Neuronal stem cell (in vitro differentiated cells): ENCODE results near the gene ADAMTS18.
"Not testable (repeated sequence)": the region's sequence is repeated elsewhere in the genome, so short reads cannot be mapped to it uniquely, and the experiment has no call there.

Source experiments
- DNase-seq: peaks from one replicate; pipeline ENCODE4 v3.0.0-alpha.2; 2013; ENCODE audit warnings: low spot score
- H2AFZ ChIP-seq: one replicate; pipeline ENCODE4 v1.6.1; 2013; ENCODE audit warnings: mild to moderate bottlenecking, low read length, inconsistent platforms
- H2AK5ac ChIP-seq: 2 replicates; pipeline ENCODE4 v1.6.1; 2013; ENCODE audit warnings: low read depth, mild to moderate bottlenecking, inconsistent platforms, low read length, moderate library complexity, mixed read lengths
- H2BK120ac ChIP-seq: 2 replicates; pipeline ENCODE4 v1.6.1; 2013; ENCODE audit warnings: low read depth, mild to moderate bottlenecking, inconsistent platforms, low read length, moderate library complexity, mixed read lengths
- H2BK12ac ChIP-seq: one replicate; pipeline ENCODE4 v1.6.1; 2013; ENCODE audit warnings: low read length, inconsistent platforms
- H2BK15ac ChIP-seq: 2 replicates; pipeline ENCODE4 v1.6.1; 2013; ENCODE audit warnings: mild to moderate bottlenecking, low read length, inconsistent platforms, mixed read lengths
- H2BK5ac ChIP-seq: one replicate; pipeline ENCODE4 v1.6.1; 2013; ENCODE audit warnings: inconsistent platforms, mild to moderate bottlenecking, low read length, moderate library complexity
- H3K14ac ChIP-seq: one replicate; pipeline ENCODE4 v1.6.1; 2013; ENCODE audit warnings: low read length, inconsistent platforms
- H3K18ac ChIP-seq: 2 replicates; pipeline ENCODE4 v1.6.1; 2013; ENCODE audit warnings: low read length, inconsistent platforms
- H3K23ac ChIP-seq: 2 replicates; pipeline ENCODE4 v1.6.1; 2013; ENCODE audit warnings: low read depth, mild to moderate bottlenecking, mixed read lengths, low read length, inconsistent platforms; ENCODE audit not compliant: poor library complexity
- H3K27ac ChIP-seq: replicated peaks from 3 replicates; pipeline ENCODE4 v1.5.1; 2013; ENCODE audit warnings: low read length, inconsistent platforms
- H3K27me3 ChIP-seq, 3 experiments: 2 replicates each; pipeline ENCODE4 v1.6.1; 2013; ENCODE audit warnings: low read length in 3 of 3, mild to moderate bottlenecking in 2 of 3, inconsistent platforms in 1 of 3, low read depth in 1 of 3, mixed read lengths in 1 of 3, moderate library complexity in 1 of 3; ENCODE audit not compliant: control insufficient read depth in 3 of 3, insufficient read depth in 3 of 3
- H3K36me3 ChIP-seq, 2 donors: replicated peaks in 1 of 2; 2 replicates each; pipeline ENCODE4 v1.6.1; 2013; ENCODE audit warnings: low read length in 2 of 2; ENCODE audit not compliant: control insufficient read depth in 2 of 2, insufficient read depth in 2 of 2
- H3K4ac ChIP-seq: 2 replicates; pipeline ENCODE4 v1.6.1; 2013; ENCODE audit warnings: inconsistent platforms, mild to moderate bottlenecking, low read length, moderate library complexity
- H3K4me1 ChIP-seq, 2 donors: 1 replicate in 1 of 2; 2 replicates in 1 of 2; pipeline ENCODE4 v1.6.1; 2013; ENCODE audit warnings: low read length in 2 of 2, low read depth in 1 of 2; ENCODE audit not compliant: control insufficient read depth in 2 of 2, insufficient read depth in 1 of 2
- H3K4me2 ChIP-seq: one replicate; pipeline ENCODE4 v1.6.1; 2013; ENCODE audit warnings: mild to moderate bottlenecking, low read length, inconsistent platforms; ENCODE audit not compliant: insufficient read depth, poor library complexity, severe bottlenecking
- H3K4me3 ChIP-seq, 2 donors: 2 replicates each; pipeline ENCODE4 v1.5.1; 2013; ENCODE audit warnings: low read length in 2 of 2, mild to moderate bottlenecking in 2 of 2, inconsistent platforms in 1 of 2, moderate library complexity in 1 of 2
- H3K79me1 ChIP-seq: one replicate; pipeline ENCODE4 v1.6.1; 2013; ENCODE audit warnings: low read depth, mild to moderate bottlenecking, inconsistent platforms, low read length, moderate library complexity
- H3K9ac ChIP-seq: one replicate; pipeline ENCODE4 v1.6.1; 2013; ENCODE audit warnings: mild to moderate bottlenecking, low read depth, low read length, inconsistent platforms; ENCODE audit not compliant: poor library complexity
- H3K9me3 ChIP-seq, 2 donors: replicated peaks in 1 of 2; 2 replicates each; pipeline versions ENCODE3 to v1.6.1; 2013; ENCODE audit warnings: low read length in 2 of 2, mild to moderate bottlenecking in 2 of 2, inconsistent platforms in 1 of 2, low read depth in 1 of 2, mixed read lengths in 1 of 2, moderate library complexity in 1 of 2; ENCODE audit not compliant: control insufficient read depth in 2 of 2, insufficient read depth in 1 of 2
- H4K8ac ChIP-seq: one replicate; pipeline ENCODE4 v1.6.1; 2013; ENCODE audit warnings: low read depth, mild to moderate bottlenecking, inconsistent platforms, low read length, moderate library complexity
- H4K91ac ChIP-seq: one replicate; pipeline ENCODE4 v1.6.1; 2013; ENCODE audit warnings: low read length, low read depth, mild to moderate bottlenecking, inconsistent platforms; ENCODE audit not compliant: poor library complexity
- WGBS, 2 donors: extraction: QIAGEN DNeasy Blood & Tissue Kit; methylation state at CpG; one replicate each; pipeline ENCODE4 v1.1.7; 2013; ENCODE audit warnings: missing lambda C conversion rate in 2 of 2, mixed read lengths in 1 of 2; ENCODE audit not compliant: insufficient read length in 2 of 2, insufficient replicate concordance in 1 of 2; ENCODE audit errors: extremely low coverage in 2 of 2; 5-methylcytosine and 5-hydroxymethylcytosine counted together

The ADAMTS18 gene

DNA sequence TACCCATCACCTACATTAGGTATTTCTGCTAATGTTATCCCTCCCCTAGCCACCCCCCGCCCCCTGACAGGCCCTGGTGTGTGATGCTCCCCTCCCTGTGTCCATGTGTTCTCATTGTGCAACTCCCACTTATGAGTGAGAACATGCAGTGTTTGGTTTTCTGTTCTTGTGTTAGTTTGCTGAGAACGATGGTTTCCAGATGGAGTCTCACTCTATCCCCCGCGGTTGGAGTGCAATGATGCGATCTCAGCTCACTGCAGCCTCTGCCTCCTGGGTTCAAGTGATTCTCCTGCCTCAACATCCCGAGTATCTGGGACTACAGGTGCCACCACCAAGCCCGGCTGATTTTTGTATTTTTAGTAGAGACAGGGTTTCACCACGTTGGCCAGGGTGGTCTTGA lies 155.5 kb downstream of the ADAMTS18 start:
- not testable (repeated sequence) for H3K9me3 ChIP-seq, H2BK120ac ChIP-seq, H2AFZ ChIP-seq, H2BK5ac ChIP-seq, H3K9ac ChIP-seq, H2AK5ac ChIP-seq, H4K8ac ChIP-seq, H3K4me2 ChIP-seq, H3K18ac ChIP-seq, H3K4me3 ChIP-seq, H3K4me1 ChIP-seq, H3K36me3 ChIP-seq, H3K79me1 ChIP-seq, H3K27ac ChIP-seq, H3K4ac ChIP-seq, H3K27me3 ChIP-seq, H4K91ac ChIP-seq, H3K23ac ChIP-seq, H2BK12ac ChIP-seq, H2BK15ac ChIP-seq, DNase-seq, H3K14ac ChIP-seq
- WGBS, 2 donors: no CpG with 5 or more reads among the region's 8 CpGs

DNA sequence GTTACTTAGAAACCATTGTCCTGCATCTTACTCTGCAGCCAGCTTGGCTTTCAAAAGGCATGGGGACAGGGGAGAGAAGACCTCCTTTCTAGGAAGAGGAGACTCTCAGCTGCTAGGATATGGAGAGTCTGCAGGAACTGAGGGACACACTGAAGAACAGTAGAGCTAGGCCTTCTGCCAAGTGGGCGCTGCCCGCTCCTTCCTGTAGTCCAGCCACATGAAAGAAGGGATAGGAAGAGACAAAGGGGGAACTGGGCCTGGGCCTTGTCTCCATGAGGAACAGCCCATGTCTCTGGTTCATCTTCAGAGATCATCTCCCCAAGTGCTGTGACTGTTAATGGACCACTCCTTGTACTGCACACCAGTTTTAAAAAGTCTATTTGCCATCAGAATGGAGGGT lies 157.3 kb downstream of the ADAMTS18 start:
- Histone ChIP-seq H4K8ac (no peak overlapping the region), H3K18ac (no peak overlapping the region), H3K36me3 (no peaks in the 10 kb centered on the region), H3K27me3 (no peaks in the 10 kb centered on the region), H3K27ac (no peak overlapping the region), H2AFZ (no peak overlapping the region), H2BK15ac (no peak overlapping the region), H3K4me3 (no peak overlapping the region), H2BK5ac (no peak overlapping the region), H4K91ac (no peak overlapping the region), H3K9ac (no peak overlapping the region), H2BK12ac (no peak overlapping the region), H3K4ac (no peak overlapping the region), H2BK120ac (no peak overlapping the region), H3K9me3 (no peaks in the 10 kb centered on the region), H2AK5ac (no peak overlapping the region), H3K4me1 (peaks cover 0 to 1% of the 10 kb centered on the region in 2 donors), H3K14ac (no peak overlapping the region), H3K23ac (no peak overlapping the region), H3K4me2 (no peak overlapping the region), H3K79me1 (no peaks in the 10 kb centered on the region)
- DNase-seq: no peak
- no CpG with 5 or more reads among the region's 2 CpGs for WGBS, 2 donors

DNA sequence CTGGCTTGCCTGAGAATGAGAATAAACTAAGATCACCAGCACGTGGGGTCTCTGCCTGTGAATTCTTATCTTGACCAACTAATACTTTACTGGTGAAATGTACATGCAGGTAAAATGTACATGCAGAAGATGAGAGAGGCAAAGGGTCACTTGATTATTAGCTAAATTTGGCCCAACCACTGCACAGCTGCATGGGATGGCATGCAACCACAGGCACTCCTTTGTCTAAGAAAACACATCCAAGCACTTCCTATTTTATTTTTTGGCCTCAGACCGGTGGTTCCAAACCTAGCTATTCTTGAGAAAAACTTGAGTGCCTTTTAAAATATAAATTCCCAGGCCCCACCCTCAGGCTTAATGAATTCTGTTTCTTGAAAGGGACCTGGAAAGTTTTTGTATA lies 157.7 kb downstream of the ADAMTS18 start:
- DNase-seq: no peak
- no CpG with 5 or more reads among the region's 2 CpGs for WGBS, 2 donors
- no peak overlapping the region for H3K18ac ChIP-seq
- H3K4me3 ChIP-seq: no peak overlapping the region
- no peak overlapping the region for H4K8ac ChIP-seq
- no peak overlapping the region for H3K14ac ChIP-seq
- peaks cover 0 to 1% of the 10 kb centered on the region in 2 donors for H3K4me1 ChIP-seq
- H3K27me3 ChIP-seq: no peaks in the 10 kb centered on the region
- no peaks in the 10 kb centered on the region for H3K9me3 ChIP-seq
- H3K23ac ChIP-seq: no peak overlapping the region
- no peak overlapping the region for H4K91ac ChIP-seq
- H3K9ac ChIP-seq: no peak overlapping the region
- no peak overlapping the region for H3K27ac ChIP-seq
- H3K4ac ChIP-seq: no peak overlapping the region
- H2BK15ac ChIP-seq: no peak overlapping the region
- H2BK120ac ChIP-seq: no peak overlapping the region
- peaks cover under 1% of the 10 kb centered on the region for H3K79me1 ChIP-seq
- H2AFZ ChIP-seq: no peak overlapping the region
- H3K4me2 ChIP-seq: no peak overlapping the region
- no peak overlapping the region for H2BK5ac ChIP-seq
- no peak overlapping the region for H2BK12ac ChIP-seq
- no peaks in the 10 kb centered on the region for H3K36me3 ChIP-seq
- no peak overlapping the region for H2AK5ac ChIP-seq

DNA sequence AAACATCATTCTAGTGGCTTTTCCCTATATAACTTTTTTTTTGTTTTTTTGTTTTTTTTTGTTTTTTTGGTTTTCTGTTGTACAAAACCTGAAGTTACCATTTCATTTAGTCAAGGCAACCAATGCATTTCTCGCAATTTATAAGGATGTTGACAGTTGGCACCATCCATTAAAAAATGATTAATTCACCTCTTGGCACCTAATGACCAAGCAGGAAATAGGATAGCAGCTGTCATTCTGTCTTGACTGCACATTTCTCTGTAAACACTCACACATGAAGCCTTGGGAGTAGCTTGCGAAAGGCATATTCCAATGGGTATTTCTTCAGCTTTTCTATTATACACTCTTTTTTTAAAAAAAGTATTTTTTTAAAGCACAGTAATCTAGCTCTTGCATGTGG lies 158.2 kb downstream of the ADAMTS18 start:
- no peak overlapping the region for H3K4me3 ChIP-seq
- H3K23ac ChIP-seq: no peak overlapping the region
- H2BK5ac ChIP-seq: no peak overlapping the region
- no CpG with 5 or more reads among the region's 2 CpGs for WGBS, 2 donors
- H2BK120ac ChIP-seq: no peak overlapping the region
- peaks cover 2% of the 10 kb centered on the region for H3K79me1 ChIP-seq
- H3K18ac ChIP-seq: no peak overlapping the region
- no peaks in the 10 kb centered on the region for H3K9me3 ChIP-seq
- peaks cover 0 to 5% of the 10 kb centered on the region in 2 donors for H3K4me1 ChIP-seq
- no peaks in the 10 kb centered on the region for H3K36me3 ChIP-seq
- H4K8ac ChIP-seq: no peak overlapping the region
- no peak overlapping the region for H2BK12ac ChIP-seq
- no peaks in the 10 kb centered on the region for H3K27me3 ChIP-seq
- H3K27ac ChIP-seq: no peak overlapping the region
- no peak overlapping the region for H4K91ac ChIP-seq
- H2BK15ac ChIP-seq: no peak overlapping the region
- H3K9ac ChIP-seq: no peak overlapping the region
- no peak overlapping the region for H2AFZ ChIP-seq
- H3K4ac ChIP-seq: no peak overlapping the region
- no peak overlapping the region for H2AK5ac ChIP-seq
- H3K4me2 ChIP-seq: no peak overlapping the region
- H3K14ac ChIP-seq: no peak overlapping the region
- no peak for DNase-seq
